H9 (cell line): Measurements from ENCODE around the gene WDR7. TPM values are rescaled to one million over a fixed set of nuclear protein-coding genes. Genes with fewer than 3 reads are reported as not detected.
A peak's percentile ranks its signal among the peaks of the same experiment; 100 is the strongest.

ENCODE experiments used
- DNase-seq: peaks from one replicate; pipeline ENCODE4 v3.0.0-alpha.2; 2017
- H2AFZ ChIP-seq: one replicate; pipeline ENCODE4 v1.6.1; 2013; ENCODE audit warnings: mild to moderate bottlenecking, low read length, control low read depth, moderate library complexity
- H2AK5ac ChIP-seq: 2 replicates; pipeline ENCODE4 v1.6.1; 2013; ENCODE audit warnings: low read length, control low read depth, mixed read lengths; ENCODE audit not compliant: insufficient read length
- H2BK120ac ChIP-seq: one replicate; pipeline ENCODE4 v1.6.1; 2013; ENCODE audit warnings: low read depth, mild to moderate bottlenecking, low read length, control low read depth, inconsistent platforms; ENCODE audit not compliant: poor library complexity, severe bottlenecking
- H2BK12ac ChIP-seq: 2 replicates; pipeline ENCODE4 v1.6.1; 2013; ENCODE audit warnings: low read length, control low read depth, mixed read lengths, low read depth; ENCODE audit not compliant: insufficient read length
- H2BK15ac ChIP-seq: 2 replicates; pipeline ENCODE4 v1.6.1; 2013; ENCODE audit warnings: low read depth, low read length, control low read depth
- H2BK20ac ChIP-seq: one replicate; pipeline ENCODE4 v1.6.1; 2013; ENCODE audit warnings: low read depth, mild to moderate bottlenecking, low read length, control low read depth, inconsistent platforms; ENCODE audit not compliant: poor library complexity, severe bottlenecking
- H2BK5ac ChIP-seq: 2 replicates; pipeline ENCODE4 v1.6.1; 2013; ENCODE audit warnings: low read length, control low read depth, mixed read lengths; ENCODE audit not compliant: insufficient read length
- H3K14ac ChIP-seq: 2 replicates; pipeline ENCODE4 v1.6.1; 2013; ENCODE audit warnings: low read length, control low read depth; ENCODE audit not compliant: insufficient read depth
- H3K18ac ChIP-seq: 2 replicates; pipeline ENCODE4 v1.6.1; 2013; ENCODE audit warnings: low read depth, mild to moderate bottlenecking, mixed read lengths, low read length, control low read depth; ENCODE audit not compliant: insufficient read length
- H3K23ac ChIP-seq: 2 replicates; pipeline ENCODE4 v1.6.1; 2013; ENCODE audit warnings: low read length, control low read depth, mixed read lengths, low read depth; ENCODE audit not compliant: insufficient read length
- H3K23me2 ChIP-seq: 2 replicates; pipeline ENCODE4 v1.6.1; 2013; ENCODE audit warnings: low read depth, mild to moderate bottlenecking, mixed read lengths, low read length, control low read depth; ENCODE audit not compliant: insufficient read length, poor library complexity, severe bottlenecking
- H3K27ac ChIP-seq: 2 replicates; pipeline ENCODE4 v1.5.1; 2013; ENCODE audit warnings: low read length, control low read depth, mixed read lengths, low read depth; ENCODE audit not compliant: insufficient read length
- H3K27me3 ChIP-seq: 2 replicates; pipeline ENCODE4 v1.6.1; 2013; ENCODE audit warnings: low read length, control low read depth, inconsistent platforms; ENCODE audit not compliant: insufficient read depth
- H3K4ac ChIP-seq: 2 replicates; pipeline ENCODE4 v1.6.1; 2013; ENCODE audit warnings: low read depth, mild to moderate bottlenecking, control low read depth, inconsistent platforms, low read length, moderate library complexity
- H3K4me1 ChIP-seq: 2 replicates; pipeline ENCODE4 v1.6.1; 2013; ENCODE audit warnings: low read length, control low read depth, inconsistent platforms; ENCODE audit not compliant: insufficient read depth
- H3K4me2 ChIP-seq: 2 replicates; pipeline ENCODE4 v1.6.1; 2013; ENCODE audit warnings: low read length, control low read depth, mixed read lengths; ENCODE audit not compliant: insufficient read length, insufficient read depth
- H3K56ac ChIP-seq: 2 replicates; pipeline ENCODE4 v1.6.1; 2013; ENCODE audit warnings: low read depth, mild to moderate bottlenecking, mixed read lengths, low read length, control low read depth; ENCODE audit not compliant: insufficient read length
- H3K79me1 ChIP-seq: 2 replicates; pipeline ENCODE4 v1.6.1; 2013; ENCODE audit warnings: low read depth, mild to moderate bottlenecking, moderate library complexity, low read length, control low read depth, inconsistent platforms; ENCODE audit not compliant: insufficient read depth, poor library complexity, severe bottlenecking
- H3K79me2 ChIP-seq: 2 replicates; pipeline ENCODE4 v1.6.1; 2013; ENCODE audit warnings: low read length, control low read depth, inconsistent platforms; ENCODE audit not compliant: insufficient read depth
- H3K9ac ChIP-seq: 2 replicates; pipeline ENCODE4 v1.6.1; 2013; ENCODE audit warnings: low read length, control low read depth, mixed read lengths; ENCODE audit not compliant: insufficient read length; ENCODE audit errors: extremely low read depth
- H3K9me3 ChIP-seq: one replicate; pipeline ENCODE4 v1.6.1; 2013; ENCODE audit warnings: low read depth, low read length, inconsistent platforms; ENCODE audit not compliant: control insufficient read depth
- H3T11ph ChIP-seq: one replicate; pipeline ENCODE4 v1.6.1; 2013; ENCODE audit warnings: mild to moderate bottlenecking, low read length, control low read depth, inconsistent platforms
- H4K20me1 ChIP-seq: one replicate; pipeline ENCODE4 v1.6.1; 2013; ENCODE audit not compliant: control insufficient read depth, insufficient read length, insufficient read depth
- H4K5ac ChIP-seq: 2 replicates; pipeline ENCODE4 v1.6.1; 2013; ENCODE audit warnings: low read depth, mild to moderate bottlenecking, mixed read lengths, low read length, control low read depth; ENCODE audit not compliant: insufficient read length
- H4K8ac ChIP-seq: replicated peaks from 2 replicates; pipeline ENCODE4 v1.6.1; 2013; ENCODE audit warnings: low read length, control low read depth, mixed read lengths, low read depth; ENCODE audit not compliant: insufficient read length
- H4K91ac ChIP-seq: 2 replicates; pipeline ENCODE4 v1.6.1; 2013; ENCODE audit warnings: low read depth, mild to moderate bottlenecking, moderate library complexity, mixed read lengths, low read length, control low read depth; ENCODE audit not compliant: insufficient read length
- H3K27ac Mint-ChIP-seq, 3 experiments: 2 replicates in 2 of 3; 3 replicates in 1 of 3; pipeline ENCODE4 v1.8.0; 2020 to 2021; ENCODE audit warnings: mixed read lengths in 3 of 3, mild to moderate bottlenecking in 1 of 3, moderate library complexity in 1 of 3
- H3K27me3 Mint-ChIP-seq: 2 replicates; pipeline ENCODE4 v1.8.0; 2021; ENCODE audit warnings: low read depth, mild to moderate bottlenecking, moderate library complexity, mixed read lengths
- H3K36me3 Mint-ChIP-seq, 3 experiments: 2 replicates in 2 of 3; 3 replicates in 1 of 3; pipeline ENCODE4 v1.8.0; 2020 to 2021; ENCODE audit warnings: low read depth in 3 of 3, mixed read lengths in 3 of 3; ENCODE audit not compliant: insufficient read depth in 1 of 3
- H3K4me1 Mint-ChIP-seq, 2 experiments: 2 replicates each; pipeline ENCODE4 v1.8.0; 2020; ENCODE audit warnings: mixed read lengths in 2 of 2
- H3K4me3 Mint-ChIP-seq, 2 experiments: 2 replicates in 1 of 2; 3 replicates in 1 of 2; pipeline ENCODE4 v1.8.0; 2020 to 2021; ENCODE audit warnings: mild to moderate bottlenecking in 2 of 2, mixed read lengths in 2 of 2, moderate library complexity in 1 of 2
- H3K9me3 Mint-ChIP-seq, 2 experiments: 2 replicates in 1 of 2; 3 replicates in 1 of 2; pipeline ENCODE4 v1.8.0; 2020; ENCODE audit warnings: mild to moderate bottlenecking in 2 of 2, mixed read lengths in 2 of 2, moderate library complexity in 1 of 2
- WGBS: extraction: QIAGEN DNeasy Blood & Tissue Kit; methylation state at CpG from one replicate; pipeline ENCODE4 v1.1.7; 2013; ENCODE audit warnings: missing lambda C conversion rate, low lambda C conversion rate, mixed read lengths; ENCODE audit not compliant: insufficient read length; ENCODE audit errors: extremely low coverage; 5-methylcytosine and 5-hydroxymethylcytosine counted together
- total RNA-seq: library from RNA; stranded (reverse); gene quantifications from 2 replicates; pipeline ENCODE4 v1.2.1, GENCODE V29; 2021
- TF ChIP-seq, protein P1 (sequence below): fragments of 200-600 bp; sonication (generic); conservative IDR thresholded peaks from 3 replicates; pipeline ENCODE4 v1.8.0; 2021; ENCODE audit warnings: antibody characterized with exemption, mild to moderate bottlenecking

Gene WDR7
- total RNA-seq, 1 experiment from 2014 or later = 14.8 TPM

DNA sequence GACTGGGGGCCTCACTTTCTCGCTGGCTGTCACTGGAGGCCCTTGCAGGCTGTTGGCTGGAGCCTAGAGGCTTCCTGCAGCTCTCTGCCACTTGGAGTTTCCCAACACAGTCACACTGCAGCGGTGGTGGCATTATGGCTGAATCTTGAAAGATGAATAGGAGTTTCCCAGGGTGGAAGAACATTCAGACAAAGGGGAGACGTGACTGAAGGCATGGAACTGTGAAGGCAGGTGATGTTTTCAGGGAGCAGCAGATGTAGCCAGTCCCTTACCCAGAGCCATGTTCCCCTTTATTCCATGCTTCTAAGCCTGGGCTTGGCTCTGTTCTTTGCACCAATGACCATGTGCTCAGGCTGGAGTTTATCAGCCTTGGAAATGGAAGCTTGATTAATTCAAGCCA is 389.0 kb downstream of the WDR7 start:
- no peak overlapping the region for H3K14ac ChIP-seq
- H3K4me3 Mint-ChIP-seq = no peak overlapping the region
- DNase-seq = no peak
- no peak overlapping the region for H2AK5ac ChIP-seq
- H3K79me1 ChIP-seq = no peaks in the 10 kb centered on the region
- no peaks in the 10 kb centered on the region for H3K27me3 ChIP-seq
- no peak overlapping the region for H3K18ac ChIP-seq
- H2BK20ac ChIP-seq = no peak overlapping the region
- H3K9ac ChIP-seq = no peak overlapping the region
- H4K5ac ChIP-seq = no peak overlapping the region
- no peak overlapping the region for H4K8ac ChIP-seq
- H3K36me3 Mint-ChIP-seq = no peaks in the 10 kb centered on the region
- H3K79me2 ChIP-seq = no peaks in the 10 kb centered on the region
- H3T11ph ChIP-seq = no peak overlapping the region
- peak overlapping the region in 1 of 3 experiments; percentile 45; a peak in 1 of 7 replicates for H3K27ac Mint-ChIP-seq
- peaks cover 0 to under 1% of the 10 kb centered on the region in 2 experiments; a peak in 2 of 5 replicates for H3K9me3 Mint-ChIP-seq
- no peak overlapping the region for H2BK15ac ChIP-seq
- no peak overlapping the region for H2BK5ac ChIP-seq
- H4K91ac ChIP-seq = no peak overlapping the region
- H3K4me1 Mint-ChIP-seq = no peaks in the 10 kb centered on the region
- H2BK120ac ChIP-seq = no peak overlapping the region
- H2AFZ ChIP-seq = no peak overlapping the region
- H2BK12ac ChIP-seq = no peak overlapping the region
- H3K9me3 ChIP-seq = no peaks in the 10 kb centered on the region
- H4K20me1 ChIP-seq = no peaks in the 10 kb centered on the region
- WGBS = no CpG with 5 or more reads among the region's 3 CpGs
- no peak overlapping the region for H3K4ac ChIP-seq
- H3K27ac ChIP-seq = no peak overlapping the region
- no peaks in the 10 kb centered on the region for H3K23me2 ChIP-seq
- H3K4me2 ChIP-seq = no peak overlapping the region
- no peak overlapping the region for H3K56ac ChIP-seq
- H3K4me1 ChIP-seq = no peaks in the 10 kb centered on the region
- TF ChIP-seq, protein P1, sequence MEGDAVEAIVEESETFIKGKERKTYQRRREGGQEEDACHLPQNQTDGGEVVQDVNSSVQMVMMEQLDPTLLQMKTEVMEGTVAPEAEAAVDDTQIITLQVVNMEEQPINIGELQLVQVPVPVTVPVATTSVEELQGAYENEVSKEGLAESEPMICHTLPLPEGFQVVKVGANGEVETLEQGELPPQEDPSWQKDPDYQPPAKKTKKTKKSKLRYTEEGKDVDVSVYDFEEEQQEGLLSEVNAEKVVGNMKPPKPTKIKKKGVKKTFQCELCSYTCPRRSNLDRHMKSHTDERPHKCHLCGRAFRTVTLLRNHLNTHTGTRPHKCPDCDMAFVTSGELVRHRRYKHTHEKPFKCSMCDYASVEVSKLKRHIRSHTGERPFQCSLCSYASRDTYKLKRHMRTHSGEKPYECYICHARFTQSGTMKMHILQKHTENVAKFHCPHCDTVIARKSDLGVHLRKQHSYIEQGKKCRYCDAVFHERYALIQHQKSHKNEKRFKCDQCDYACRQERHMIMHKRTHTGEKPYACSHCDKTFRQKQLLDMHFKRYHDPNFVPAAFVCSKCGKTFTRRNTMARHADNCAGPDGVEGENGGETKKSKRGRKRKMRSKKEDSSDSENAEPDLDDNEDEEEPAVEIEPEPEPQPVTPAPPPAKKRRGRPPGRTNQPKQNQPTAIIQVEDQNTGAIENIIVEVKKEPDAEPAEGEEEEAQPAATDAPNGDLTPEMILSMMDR = no peak
- no peak overlapping the region for H3K23ac ChIP-seq
- H3K27me3 Mint-ChIP-seq = no peaks in the 10 kb centered on the region; the same call in 1 of the 2 replicates
